A549 (cell line): Measurements from ENCODE around the gene TC2N.

ENCODE experiments used
- JUN ChIP-seq, 2 experiments: fragments of >200 bp; sonication (Bioruptor Twin); formaldehyde crosslinking; IDR thresholded peaks; 2 replicates in 1 of 2; 3 replicates in 1 of 2; pipeline ENCODE4 v1.6.1; 2016 to 2017
- JUNB ChIP-seq: fragments of >200 bp; sonication (Bioruptor Twin); formaldehyde crosslinking; IDR thresholded peaks from 2 replicates; pipeline ENCODE4 v1.6.1; 2016
- POLR2A ChIP-seq: IDR thresholded peaks from 2 replicates; pipeline ENCODE4 v1.6.1; 2012; ENCODE audit warnings: mild to moderate bottlenecking, low read length
- TF ChIP-seq, protein P1 (sequence below): fragments of >200 bp; sonication (Bioruptor Twin); formaldehyde crosslinking; IDR thresholded peaks from 3 replicates; pipeline ENCODE4 v1.5.1; 2016
- TF ChIP-seq, protein P2 (sequence below): fragments of 200-600 bp; sonication (generic); IDR thresholded peaks from 2 replicates; pipeline ENCODE4 v1.6.1; 2016; ENCODE audit warnings: antibody characterized with exemption, mild to moderate bottlenecking, moderate library complexity

DNA sequence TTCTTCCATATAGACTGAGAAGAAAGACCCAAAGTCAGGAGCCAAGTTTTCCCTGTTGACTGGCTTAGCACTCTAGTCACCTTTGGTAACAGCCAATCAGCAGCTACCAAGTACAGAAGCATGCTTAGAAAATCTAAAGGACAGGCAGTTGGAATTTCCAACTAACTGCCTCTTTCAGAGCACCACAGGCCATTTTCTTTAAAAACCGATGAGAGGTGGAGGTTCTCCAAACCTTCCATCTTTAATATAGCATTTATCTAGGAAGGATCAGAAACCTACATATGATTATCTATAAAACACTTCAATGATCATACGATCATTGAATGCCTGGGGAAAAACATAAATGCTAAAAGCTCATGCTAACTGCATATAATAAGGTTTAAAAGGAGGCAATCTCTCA is 135.3 kb downstream of the TC2N start, which contains the start of gene CATSPERB:
- TF ChIP-seq, protein P1, sequence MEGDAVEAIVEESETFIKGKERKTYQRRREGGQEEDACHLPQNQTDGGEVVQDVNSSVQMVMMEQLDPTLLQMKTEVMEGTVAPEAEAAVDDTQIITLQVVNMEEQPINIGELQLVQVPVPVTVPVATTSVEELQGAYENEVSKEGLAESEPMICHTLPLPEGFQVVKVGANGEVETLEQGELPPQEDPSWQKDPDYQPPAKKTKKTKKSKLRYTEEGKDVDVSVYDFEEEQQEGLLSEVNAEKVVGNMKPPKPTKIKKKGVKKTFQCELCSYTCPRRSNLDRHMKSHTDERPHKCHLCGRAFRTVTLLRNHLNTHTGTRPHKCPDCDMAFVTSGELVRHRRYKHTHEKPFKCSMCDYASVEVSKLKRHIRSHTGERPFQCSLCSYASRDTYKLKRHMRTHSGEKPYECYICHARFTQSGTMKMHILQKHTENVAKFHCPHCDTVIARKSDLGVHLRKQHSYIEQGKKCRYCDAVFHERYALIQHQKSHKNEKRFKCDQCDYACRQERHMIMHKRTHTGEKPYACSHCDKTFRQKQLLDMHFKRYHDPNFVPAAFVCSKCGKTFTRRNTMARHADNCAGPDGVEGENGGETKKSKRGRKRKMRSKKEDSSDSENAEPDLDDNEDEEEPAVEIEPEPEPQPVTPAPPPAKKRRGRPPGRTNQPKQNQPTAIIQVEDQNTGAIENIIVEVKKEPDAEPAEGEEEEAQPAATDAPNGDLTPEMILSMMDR: no peak
- TF ChIP-seq, protein P2, sequence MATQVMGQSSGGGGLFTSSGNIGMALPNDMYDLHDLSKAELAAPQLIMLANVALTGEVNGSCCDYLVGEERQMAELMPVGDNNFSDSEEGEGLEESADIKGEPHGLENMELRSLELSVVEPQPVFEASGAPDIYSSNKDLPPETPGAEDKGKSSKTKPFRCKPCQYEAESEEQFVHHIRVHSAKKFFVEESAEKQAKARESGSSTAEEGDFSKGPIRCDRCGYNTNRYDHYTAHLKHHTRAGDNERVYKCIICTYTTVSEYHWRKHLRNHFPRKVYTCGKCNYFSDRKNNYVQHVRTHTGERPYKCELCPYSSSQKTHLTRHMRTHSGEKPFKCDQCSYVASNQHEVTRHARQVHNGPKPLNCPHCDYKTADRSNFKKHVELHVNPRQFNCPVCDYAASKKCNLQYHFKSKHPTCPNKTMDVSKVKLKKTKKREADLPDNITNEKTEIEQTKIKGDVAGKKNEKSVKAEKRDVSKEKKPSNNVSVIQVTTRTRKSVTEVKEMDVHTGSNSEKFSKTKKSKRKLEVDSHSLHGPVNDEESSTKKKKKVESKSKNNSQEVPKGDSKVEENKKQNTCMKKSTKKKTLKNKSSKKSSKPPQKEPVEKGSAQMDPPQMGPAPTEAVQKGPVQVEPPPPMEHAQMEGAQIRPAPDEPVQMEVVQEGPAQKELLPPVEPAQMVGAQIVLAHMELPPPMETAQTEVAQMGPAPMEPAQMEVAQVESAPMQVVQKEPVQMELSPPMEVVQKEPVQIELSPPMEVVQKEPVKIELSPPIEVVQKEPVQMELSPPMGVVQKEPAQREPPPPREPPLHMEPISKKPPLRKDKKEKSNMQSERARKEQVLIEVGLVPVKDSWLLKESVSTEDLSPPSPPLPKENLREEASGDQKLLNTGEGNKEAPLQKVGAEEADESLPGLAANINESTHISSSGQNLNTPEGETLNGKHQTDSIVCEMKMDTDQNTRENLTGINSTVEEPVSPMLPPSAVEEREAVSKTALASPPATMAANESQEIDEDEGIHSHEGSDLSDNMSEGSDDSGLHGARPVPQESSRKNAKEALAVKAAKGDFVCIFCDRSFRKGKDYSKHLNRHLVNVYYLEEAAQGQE: no peak
- no peak for TF ChIP-seq JUNB
- no peak for TF ChIP-seq JUN (IDR thresholded peaks at IDR 0.05)
- no peak for TF ChIP-seq POLR2A
